HCT116 (cell line): Measurements from ENCODE around the gene DHRS12. TPM values are rescaled to one million over a fixed set of nuclear protein-coding genes. Genes with fewer than 3 reads are reported as not detected.

Source experiments
- ATAC-seq: fragments of 200-7000 bp; cut with Tn5 transposase; 2 replicates; pipeline ENCODE4 v1.9.1; 2020; ENCODE audit warnings: mild to moderate bottlenecking, moderate library complexity
- BruUV-seq: library from RNA; stranded (reverse); fragments of 400-500 nt; replicated peaks from 2 replicates; lab custom pipeline; 2021; lab: Mats Ljungman, UMichigan
- CTCF ChIA-PET: fragments of 300-600 bp; sonication (Branson Sonifier 250); formaldehyde crosslinking; loops from one replicate; lab custom pipeline; 2021; ENCODE audit warnings: antibody characterized with exemption; lab: Charles Lee
- POLR2A ChIA-PET: fragments of 300-600, 350-600 bp; sonication (Branson Sonifier 250); formaldehyde crosslinking; loops from one replicate; lab custom pipeline; 2021; ENCODE audit warnings: antibody characterized with exemption; lab: Charles Lee
- RAD21 ChIA-PET, 2 experiments: fragments of 300-600 bp; sonication (Branson Sonifier 250); formaldehyde crosslinking; loops; one replicate each; lab custom pipeline; 2023; ENCODE audit warnings: low total read pairs in 2 of 2; ENCODE audit not compliant: uncharacterized antibody in 2 of 2, unreplicated experiment in 2 of 2, low non-redundant PET in 1 of 2; lab: Charles Lee
- DNase-seq: peaks from one replicate; pipeline ENCODE4 v3.0.0-alpha.2; 2010; ENCODE audit warnings: low read depth, low spot score
- H2AFZ ChIP-seq: fragments of 200-600 bp; shearing (Covaris generic), sonication (generic); 2 replicates; pipeline ENCODE4 v1.6.1; 2017; ENCODE audit warnings: low read depth, mixed run types, mixed read lengths, antibody characterized with exemption, low read length; ENCODE audit not compliant: poor library complexity, severe bottlenecking
- H3K27ac ChIP-seq: 2 replicates; pipeline ENCODE4 v1.5.1; 2012; ENCODE audit warnings: low read depth, low read length
- H3K27me3 ChIP-seq: fragments of 200-600 bp; sonication (generic); 2 replicates; pipeline ENCODE4 v1.6.1; 2016; ENCODE audit warnings: mixed run types, low read length, mixed read lengths; ENCODE audit not compliant: insufficient read depth
- H3K36me3 ChIP-seq, 2 experiments: fragments of 200-500 bp in 1 of 2; fragments of 200-600 bp in 1 of 2; sonication (Bioruptor generic) in 1 of 2; sonication (generic) in 1 of 2; 2 replicates each; pipeline versions ENCODE4 v1.5.1 to v1.6.1; 2014 to 2016; ENCODE audit warnings: low read length in 2 of 2, inconsistent platforms in 1 of 2, mixed read lengths in 1 of 2, mixed run types in 1 of 2; ENCODE audit not compliant: insufficient read depth in 2 of 2, control insufficient read depth in 1 of 2
- H3K4me1 ChIP-seq, 2 experiments: fragments of 200-600 bp in 1 of 2; sonication (generic) in 1 of 2; 2 replicates each; pipeline versions ENCODE4 v1.5.1 to v1.6.1; 2012 to 2017; ENCODE audit warnings: low read length in 2 of 2, inconsistent platforms in 1 of 2, mild to moderate bottlenecking in 1 of 2, mixed read lengths in 1 of 2, mixed run types in 1 of 2, moderate library complexity in 1 of 2; ENCODE audit not compliant: insufficient read depth in 2 of 2, control insufficient read depth in 1 of 2
- H3K4me2 ChIP-seq: fragments of 200-600 bp; sonication (generic); 2 replicates; pipeline ENCODE4 v1.6.1; 2017; ENCODE audit warnings: mixed run types, low read length, mixed read lengths
- H3K4me3 ChIP-seq, 2 experiments: fragments of 200-600 bp in 1 of 2; sonication (generic) in 1 of 2; replicated peaks in 1 of 2; 2 replicates each; pipeline ENCODE4 v1.5.1; 2011 to 2016; ENCODE audit warnings: low read length in 2 of 2, control low read depth in 1 of 2, low read depth in 1 of 2, mild to moderate bottlenecking in 1 of 2, mixed read lengths in 1 of 2, mixed run types in 1 of 2
- H3K79me2 ChIP-seq: fragments of 200-600 bp; sonication (generic); 2 replicates; pipeline ENCODE4 v1.6.1; 2017; ENCODE audit warnings: mild to moderate bottlenecking, mixed run types, low read length, moderate library complexity, mixed read lengths; ENCODE audit not compliant: insufficient read depth
- H3K9ac ChIP-seq: fragments of 200-600 bp; sonication (generic); 2 replicates; pipeline ENCODE4 v1.6.1; 2016; ENCODE audit warnings: low read length, mixed read lengths
- H3K9me2 ChIP-seq: fragments of 200-600 bp; sonication (generic), shearing (Covaris generic); 2 replicates; pipeline ENCODE4 v1.6.1; 2017; ENCODE audit warnings: mixed run types, mild to moderate bottlenecking, moderate library complexity; ENCODE audit not compliant: insufficient read depth
- H3K9me3 ChIP-seq, 2 experiments: fragments of 200-500 bp in 1 of 2; fragments of 200-600 bp in 1 of 2; sonication (Bioruptor generic) in 1 of 2; sonication (generic) in 1 of 2; 2 replicates each; pipeline ENCODE4 v1.6.1; 2014 to 2017; ENCODE audit warnings: low read length in 2 of 2, mixed read lengths in 2 of 2, inconsistent platforms in 1 of 2, low read depth in 1 of 2, mild to moderate bottlenecking in 1 of 2, mixed run types in 1 of 2, moderate library complexity in 1 of 2; ENCODE audit not compliant: control insufficient read depth in 1 of 2, insufficient read depth in 1 of 2
- H4K20me1 ChIP-seq: fragments of 200-600 bp; sonication (generic), shearing (Covaris generic); 2 replicates; pipeline ENCODE4 v1.6.1; 2017; ENCODE audit warnings: mixed run types, mild to moderate bottlenecking, moderate library complexity; ENCODE audit not compliant: insufficient read depth
- CEBPB ChIP-seq: IDR thresholded peaks from 2 replicates; pipeline ENCODE4 v1.6.1; 2012; ENCODE audit warnings: low read depth
- EGR1 ChIP-seq: IDR thresholded peaks from 2 replicates; pipeline ENCODE4 v1.6.1; 2012; ENCODE audit warnings: low read depth
- ELF1 ChIP-seq: IDR thresholded peaks from 2 replicates; pipeline ENCODE4 v1.6.1; 2012; ENCODE audit warnings: low read depth, borderline replicate concordance
- POLR2AphosphoS5 ChIP-seq: IDR thresholded peaks from 2 replicates; pipeline ENCODE4 v1.6.1; 2011; ENCODE audit warnings: mild to moderate bottlenecking, low read depth, low read length, moderate library complexity
- RAD21 ChIP-seq: IDR thresholded peaks from 2 replicates; pipeline ENCODE4 v1.6.1; 2012; ENCODE audit warnings: low read depth, mild to moderate bottlenecking
- SP1 ChIP-seq: IDR thresholded peaks from 2 replicates; pipeline ENCODE4 v1.6.1; 2012; ENCODE audit warnings: low read depth
- ZBTB33 ChIP-seq: IDR thresholded peaks from 2 replicates; pipeline ENCODE4 v1.6.1; 2011; ENCODE audit warnings: mild to moderate bottlenecking, low read length, moderate library complexity; ENCODE audit not compliant: insufficient replicate concordance; ENCODE audit errors: extremely low read depth
- intact Hi-C: fragments of 100-400 bp; cut with micrococcal nuclease; formaldehyde crosslinking; loops from 2 replicates; pipeline ENCODE4 v1.10.0; 2022
- total RNA-seq: library from RNA; stranded (reverse); gene quantifications from one replicate; pipeline ENCODE4 v1.2.1, GENCODE V29; 2021; ENCODE audit not compliant: unreplicated experiment
- TF ChIP-seq, protein P1 (sequence below): IDR thresholded peaks from 2 replicates; pipeline ENCODE4 v1.6.1; 2012

The DHRS12 gene
- total RNA-seq, 1 experiment from 2014 or later = 3.9 TPM

DNA sequence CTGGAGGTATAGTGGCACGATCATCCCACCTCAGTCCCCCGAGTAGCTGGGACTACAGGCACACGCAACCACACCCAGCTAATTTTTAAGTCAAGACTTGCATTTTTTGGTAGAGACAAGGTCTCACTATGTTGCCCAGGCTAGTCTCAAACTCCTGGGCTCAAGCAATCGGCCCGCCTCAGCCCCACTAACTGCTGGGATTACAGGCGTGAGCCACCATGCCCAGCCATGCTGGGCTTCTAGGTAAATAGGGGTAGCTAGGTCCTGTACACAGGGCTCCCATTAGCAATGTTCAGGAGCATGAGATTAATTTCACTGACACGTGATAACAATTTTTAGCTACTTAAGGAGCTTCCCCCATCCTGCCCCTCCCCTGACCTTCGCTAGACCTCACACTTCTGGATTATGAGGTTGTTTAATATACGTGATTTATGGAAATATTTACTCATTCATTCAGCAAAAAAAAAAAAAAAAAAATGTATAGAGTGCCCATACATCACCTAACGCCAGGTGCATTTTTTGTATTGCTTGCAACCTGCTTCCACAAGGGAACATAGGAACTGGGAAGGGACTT lies 21.8 kb upstream of the DHRS12 start:
- BruUV-seq = no TSS peak
- Histone ChIP-seq H3K4me3 (no peak overlapping the region), H3K27ac (no peak overlapping the region), H4K20me1 (no peaks in the 10 kb centered on the region), H3K79me2 (no peaks in the 10 kb centered on the region), H3K27me3 (peaks cover 11% of the 10 kb centered on the region; the same call in 1 of the 2 replicates), H3K4me2 (no peak overlapping the region), H3K9me3 (no peaks in the 10 kb centered on the region), H3K36me3 (no peaks in the 10 kb centered on the region), H3K4me1 (no peaks in the 10 kb centered on the region), H2AFZ (no peak overlapping the region), H3K9me2 (no peaks in the 10 kb centered on the region), H3K9ac (no peak overlapping the region)
- RAD21 ChIA-PET = no interaction called here
- ATAC-seq (no peak), DNase-seq (no peak)
- TF ChIP-seq EGR1 (no peak), POLR2AphosphoS5 (no peak), SP1 (no peak), ZBTB33 (no peak), RAD21 (no peak), CEBPB (no peak), ELF1 (no peak)
- TF ChIP-seq, protein P1, sequence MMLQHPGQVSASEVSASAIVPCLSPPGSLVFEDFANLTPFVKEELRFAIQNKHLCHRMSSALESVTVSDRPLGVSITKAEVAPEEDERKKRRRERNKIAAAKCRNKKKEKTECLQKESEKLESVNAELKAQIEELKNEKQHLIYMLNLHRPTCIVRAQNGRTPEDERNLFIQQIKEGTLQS = no peak
- intact Hi-C loops = no loop called here
- CTCF ChIA-PET = interaction anchor here (1.6 kb wide), 1 partner anchor 19 kb away, joined by 4 read pairs; the partner anchor contains the start of gene TMEM272
- POLR2A ChIA-PET = no interaction called here
